HG03378 (cell line): ENCODE measurements around the gene OSM.
"Not testable (repeated sequence)": the region's sequence is repeated elsewhere in the genome, so short reads cannot be mapped to it uniquely, and the experiment has no call there.

ENCODE experiments used
- ATAC-seq: cut with Tn5 transposase; IDR thresholded peaks from one replicate; pipeline ENCODE4 v1.9.1; 2021; ENCODE audit warnings: mild to moderate bottlenecking, moderate library complexity; ENCODE audit not compliant: unreplicated experiment

Gene OSM

GRCh38 chr22:30245985-30246813 lies 20.5 kb downstream of the OSM start, which contains the start of gene LIF:
Gene LIF (minus strand): TSS chr22:30246759. CDS start chr22:30246695, 64 bp downstream.
- ATAC-seq = no peak

GRCh38 chr22:30245181-30245984 lies 21.3 kb downstream of the OSM start:
- ATAC-seq = no peak

- ATAC-seq = no peak
These were observed 22.0 kb downstream of the OSM start for GRCh38 chr22:30244641-30245040.

GRCh38 chr22:30244066-30244465 lies 22.6 kb downstream of the OSM start:
- ATAC-seq = no peak

- ATAC-seq = no peak
These were observed 23.0 kb downstream of the OSM start for GRCh38 chr22:30243661-30244060.

DNA sequence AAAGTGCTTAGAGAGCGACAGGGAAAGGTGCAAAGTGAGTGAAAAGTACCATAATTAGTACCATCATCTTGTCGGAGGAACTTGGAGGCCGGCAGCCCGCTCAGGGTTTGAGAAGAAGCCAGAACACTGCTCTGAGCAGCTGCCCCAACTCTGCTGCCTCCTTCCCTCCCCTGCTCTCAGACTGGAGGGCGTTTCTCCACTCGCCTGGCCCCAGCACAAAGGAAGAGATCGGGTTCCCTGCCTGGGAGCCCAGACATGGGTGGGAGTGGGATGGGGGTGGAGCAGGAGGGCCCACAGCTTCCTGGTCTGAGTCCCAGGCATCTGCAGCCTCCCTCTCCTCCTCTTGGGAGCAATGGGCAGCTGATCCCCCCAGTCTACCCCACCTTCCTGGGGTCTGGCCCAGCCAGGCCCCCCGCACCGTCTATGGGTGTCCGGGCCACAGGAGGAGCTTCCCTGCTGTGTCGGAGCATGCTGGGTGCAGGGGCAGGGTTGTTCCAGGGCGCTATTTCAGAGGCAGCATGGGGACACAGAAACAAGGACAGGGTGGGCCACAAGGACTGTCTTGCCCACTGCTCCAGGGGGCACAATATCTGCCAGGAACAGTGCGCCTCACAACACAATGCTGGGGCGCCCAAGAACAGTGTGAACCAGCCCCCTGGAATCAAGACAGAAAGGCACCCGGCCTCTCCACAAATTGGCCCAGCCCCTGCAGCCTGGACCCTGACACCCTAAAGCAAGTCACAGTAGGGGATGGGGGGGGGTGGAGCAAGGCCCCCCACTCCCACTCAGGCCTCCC lies 24.9 kb downstream of the OSM start:
- no peak for ATAC-seq

GRCh38 chr22:30240541-30241417 lies 25.9 kb downstream of the OSM start:
- no peak for ATAC-seq

DNA sequence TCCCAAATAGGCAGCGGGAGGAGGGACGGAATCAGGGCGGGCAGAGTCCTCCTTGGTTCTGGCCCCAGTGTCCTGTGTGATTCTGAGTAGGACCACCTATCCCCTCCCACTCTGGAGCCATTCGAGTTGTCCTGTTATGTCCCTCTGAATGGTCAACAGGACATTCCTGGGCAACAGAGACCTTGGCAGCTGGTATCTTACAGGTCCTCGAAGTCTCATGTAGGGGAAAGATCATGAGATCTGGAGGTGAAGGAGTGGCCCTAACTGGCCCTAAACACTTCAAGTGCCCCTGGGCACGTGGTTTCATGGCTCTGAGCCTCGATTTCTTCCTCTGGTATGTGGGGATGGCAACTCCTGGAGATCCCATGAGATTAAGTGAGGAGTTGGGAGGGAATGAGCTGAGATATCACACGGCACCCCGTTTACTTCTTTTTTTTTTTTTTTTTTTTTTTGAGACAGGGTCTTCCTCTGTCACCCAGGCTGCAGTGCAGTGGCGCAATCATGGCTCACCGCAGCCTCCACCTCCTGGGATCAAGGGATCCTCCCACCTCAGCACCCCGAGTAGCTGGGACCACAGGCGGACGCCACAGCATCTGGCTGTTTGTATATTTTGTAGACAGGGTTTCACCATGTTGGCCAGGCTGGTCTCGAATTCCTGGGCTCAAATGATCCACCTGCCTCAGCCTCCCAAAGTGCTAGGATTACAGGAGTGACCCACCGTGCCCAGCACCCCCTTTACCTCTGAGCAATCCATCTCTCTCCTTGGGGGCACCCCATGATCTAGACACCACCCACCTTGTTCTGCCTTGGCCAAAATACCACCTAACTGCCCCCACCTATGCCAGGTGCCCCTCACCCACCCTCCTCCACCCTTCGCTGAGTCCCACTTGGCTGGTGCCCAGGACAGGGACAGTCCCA lies 26.9 kb downstream of the OSM start:
- no peak for ATAC-seq

DNA sequence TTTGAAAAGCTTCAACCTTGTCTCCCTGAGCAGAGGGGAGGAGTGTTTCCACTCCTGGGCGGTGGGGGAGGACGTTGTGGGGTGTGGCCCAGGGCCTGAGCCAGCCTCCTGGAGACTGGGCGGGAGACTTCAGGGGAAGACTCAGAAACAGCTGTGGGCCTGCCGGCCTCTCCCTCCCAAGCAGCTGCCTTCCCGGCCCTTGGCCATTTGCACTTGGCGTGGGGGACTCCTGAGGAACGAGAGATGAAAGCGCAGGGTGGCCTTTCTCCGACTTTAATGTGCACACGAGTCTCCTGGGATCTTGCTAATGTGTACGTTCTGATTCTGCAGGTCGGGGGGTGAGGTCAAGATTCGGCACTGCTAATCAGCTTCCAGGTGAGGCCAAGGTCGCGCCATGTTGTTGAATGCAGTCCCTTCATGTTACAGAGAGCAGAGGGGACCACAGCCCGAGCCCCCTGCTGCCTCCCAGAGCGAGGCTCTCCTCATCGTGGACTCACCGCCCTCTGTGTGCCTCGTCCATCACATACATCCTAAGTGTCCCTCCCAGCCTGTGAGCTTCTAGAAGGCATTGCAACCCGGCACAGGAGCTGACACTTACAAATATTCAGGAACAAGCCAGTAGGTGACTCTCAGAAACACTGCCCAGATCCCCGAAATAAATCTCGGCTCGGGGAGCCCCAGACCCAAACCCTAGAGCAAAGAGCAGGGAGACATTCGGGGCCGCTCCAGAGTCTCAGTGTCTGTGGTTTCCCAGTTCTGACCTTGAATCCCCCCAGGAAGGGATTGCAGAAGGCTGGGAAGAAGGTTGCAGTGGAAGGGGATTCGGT lies 27.8 kb downstream of the OSM start:
- ATAC-seq = no peak

GRCh38 chr22:30238136-30238535 lies 28.5 kb downstream of the OSM start:
- no peak for ATAC-seq

DNA sequence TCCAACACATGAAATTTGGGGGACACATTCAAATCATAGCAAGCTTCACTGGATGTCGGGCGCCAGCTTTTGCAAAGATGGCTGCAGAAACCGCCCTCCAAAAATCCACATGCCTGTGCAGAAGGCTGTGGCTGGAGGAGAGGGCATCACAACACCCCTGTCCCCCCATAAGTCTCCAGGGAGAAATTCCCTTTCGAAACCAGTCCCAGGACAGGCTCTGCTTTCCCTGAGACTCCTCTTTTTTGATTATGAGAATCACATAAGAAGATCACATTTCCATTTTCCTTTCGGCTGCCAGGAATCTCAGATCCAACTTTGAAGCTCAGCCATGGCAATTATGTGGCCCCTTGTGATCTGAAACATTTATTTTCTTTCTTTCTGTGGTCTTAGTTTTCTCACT lies 29.8 kb downstream of the OSM start:
- no peak for ATAC-seq

GRCh38 chr22:30235687-30236170 lies 30.9 kb downstream of the OSM start:
- no peak for ATAC-seq

GRCh38 chr22:30234786-30235470 lies 31.7 kb downstream of the OSM start:
- ATAC-seq = no peak

- not testable (repeated sequence) for ATAC-seq
These were observed 32.3 kb downstream of the OSM start for GRCh38 chr22:30234325-30234724.

DNA sequence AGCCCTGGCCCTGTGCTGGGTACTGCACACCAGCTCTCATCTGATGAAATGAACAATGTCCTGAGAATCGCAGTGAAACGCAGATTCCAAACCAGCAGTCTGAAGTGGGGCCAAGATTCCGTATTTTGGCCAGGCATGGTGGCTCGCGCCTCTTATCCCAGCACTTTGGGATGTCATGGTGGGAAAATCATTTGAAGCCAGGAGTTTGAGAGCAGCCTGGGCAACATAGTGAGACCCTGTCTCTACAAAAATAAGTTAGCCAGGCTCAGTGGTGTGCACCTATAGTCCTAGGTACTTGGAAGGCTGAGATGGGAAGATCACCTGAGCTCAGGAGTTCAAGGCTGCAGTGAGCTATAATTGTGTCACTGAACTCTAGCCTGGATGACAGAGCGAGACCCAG lies 33.1 kb downstream of the OSM start:
- ATAC-seq = no peak

GRCh38 chr22:30232716-30233218 lies 33.9 kb downstream of the OSM start:
- no peak for ATAC-seq

DNA sequence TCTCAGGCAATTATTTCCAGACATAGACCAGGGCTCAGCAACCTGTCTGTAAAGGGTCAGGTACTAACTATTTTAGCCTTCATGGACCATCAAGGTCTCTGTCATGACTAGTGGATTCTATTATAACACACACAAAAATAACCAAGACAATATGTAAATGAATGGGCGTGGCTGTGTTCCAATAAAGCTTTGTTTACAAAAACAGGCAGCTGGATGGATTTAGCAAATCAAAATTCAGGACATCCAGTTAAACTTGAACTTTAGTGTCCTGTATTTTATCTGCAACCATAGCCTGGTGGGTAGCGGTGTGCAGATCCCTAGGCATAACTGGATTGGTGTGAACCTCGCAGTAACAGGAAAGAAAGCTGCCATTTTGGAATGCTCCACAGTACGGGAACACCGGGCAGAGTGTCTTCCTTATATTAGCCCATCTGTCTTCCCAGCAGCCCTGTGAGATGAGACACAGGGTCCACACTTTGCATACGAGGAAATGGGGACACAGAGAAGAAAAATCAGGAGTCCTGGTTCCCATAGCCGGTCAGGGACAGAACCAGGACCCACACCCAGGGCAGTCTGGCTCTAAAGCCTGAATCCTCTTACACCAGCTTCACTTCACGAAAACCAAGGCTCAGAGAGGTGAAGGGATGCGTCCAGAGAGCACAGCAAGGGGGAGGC lies 35.7 kb downstream of the OSM start:
- ATAC-seq = no peak
